Measurements from ENCODE around the gene CTSZ. TPM values are rescaled to one million over a fixed set of nuclear protein-coding genes. Genes with fewer than 3 reads are reported as not detected.
A peak's percentile ranks its signal among the peaks of the same experiment; 100 is the strongest.

Gene CTSZ
- total RNA-seq, 1 donor from 2014 or later = 150 TPM

DNA sequence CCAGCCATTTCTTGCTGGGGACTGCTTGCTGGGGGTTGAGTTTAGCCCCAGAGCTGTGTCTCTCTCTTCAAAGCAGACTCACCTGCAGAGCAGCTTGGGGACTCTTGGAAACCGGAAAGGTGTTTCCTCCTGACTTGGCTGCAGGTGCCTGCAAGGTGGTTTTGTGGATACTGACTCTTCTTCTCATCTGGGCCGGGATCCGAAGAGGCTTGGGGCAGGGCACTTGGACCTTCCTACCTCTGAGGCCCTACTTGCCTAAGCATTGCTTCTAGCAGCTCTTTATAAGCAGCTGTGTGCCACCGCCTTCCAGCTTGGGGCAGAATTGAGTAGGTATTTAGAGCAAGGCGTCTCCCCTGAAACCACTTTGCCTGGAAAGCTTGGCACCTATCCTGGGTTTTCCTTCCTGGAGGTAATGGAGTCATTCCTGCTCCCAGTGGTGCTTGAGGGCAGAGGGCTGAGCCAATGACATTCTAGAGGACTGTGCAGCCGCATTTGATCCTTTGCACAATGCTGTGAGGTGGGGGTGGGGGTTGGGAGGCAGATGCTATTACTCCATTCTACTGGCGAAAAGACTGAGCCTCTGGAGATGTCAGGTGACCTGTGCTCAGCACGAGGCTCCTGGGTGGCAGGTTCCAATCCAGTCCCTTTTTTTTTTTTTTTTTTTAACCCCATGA lies 3.4 kb upstream of the CTSZ start:
- no peak for TF ChIP-seq CTCF (IDR thresholded peaks at IDR 0.05; ENCODE audit: unreplicated experiment)
- DNase-seq (ENCODE audit: low spot score) = peak; percentile 9
- H3K27me3 Mint-ChIP-seq (ENCODE audit: unreplicated experiment) = peaks cover 16% of the 10 kb centered on the region
- peaks cover 48% of the 10 kb centered on the region for H3K4me1 Mint-ChIP-seq (ENCODE audit: unreplicated experiment)
- H3K9me3 Mint-ChIP-seq (ENCODE audit: unreplicated experiment) = no peaks in the 10 kb centered on the region
- H3K36me3 Mint-ChIP-seq (ENCODE audit: low read depth, unreplicated experiment) = no peaks in the 10 kb centered on the region
- H3K4me3 Mint-ChIP-seq (ENCODE audit: unreplicated experiment) = peak overlapping the region; percentile 75
- H3K27ac Mint-ChIP-seq (ENCODE audit: unreplicated experiment) = peak overlapping the region; percentile 100

DNA sequence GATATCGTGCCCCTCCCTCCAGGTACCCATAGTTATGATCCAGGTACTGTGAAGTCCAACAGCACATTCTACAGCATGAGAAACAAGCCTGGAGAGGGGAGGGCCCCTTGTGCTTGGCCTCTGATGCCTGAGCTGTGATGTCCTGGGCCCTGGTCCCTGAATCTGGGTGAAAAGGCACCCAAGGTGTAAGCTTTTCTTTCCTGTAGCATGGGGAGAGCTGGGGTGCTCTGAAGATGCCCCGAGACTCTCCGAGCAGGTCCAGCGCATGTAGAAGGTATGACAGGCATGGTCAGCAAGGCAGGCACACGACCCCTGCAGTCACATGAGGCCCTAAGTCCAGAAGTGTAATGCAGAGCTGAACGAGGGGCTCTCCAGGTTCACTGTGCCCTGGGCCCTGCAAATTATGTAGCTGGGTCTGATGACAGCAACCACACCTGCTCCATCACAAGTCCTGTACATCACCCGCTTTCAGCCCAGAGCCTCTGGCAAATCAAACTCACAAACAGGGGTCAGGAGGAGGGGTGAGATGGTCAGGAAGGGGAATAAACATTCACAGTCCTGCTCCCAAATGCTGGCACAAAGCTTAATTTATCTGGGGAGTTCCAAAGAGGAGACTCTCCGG lies 1.8 kb upstream of the CTSZ start:
- no peak for DNase-seq (ENCODE audit: low spot score)

GRCh38 chr20:59007665-59008511 lies 834 bp upstream of the CTSZ start:
- Mint-ChIP-seq H3K9me3 (ENCODE audit: unreplicated experiment) (no peaks in the 10 kb centered on the region), H3K36me3 (ENCODE audit: low read depth, unreplicated experiment) (peaks cover 12% of the 10 kb centered on the region), H3K4me1 (ENCODE audit: unreplicated experiment) (peaks cover 61% of the 10 kb centered on the region), H3K27ac (ENCODE audit: unreplicated experiment) (peak overlapping the region; percentile 67), H3K27me3 (ENCODE audit: unreplicated experiment) (peaks cover 19% of the 10 kb centered on the region), H3K4me3 (ENCODE audit: unreplicated experiment) (peak overlapping the region; percentile 67)
- TF ChIP-seq CTCF (IDR thresholded peaks at IDR 0.05; ENCODE audit: unreplicated experiment) = no peak
- no peak for DNase-seq (ENCODE audit: low spot score)

More for the DNA sequence above, 1.8 kb upstream of the CTSZ start:
- peaks cover 5% of the 10 kb centered on the region for H3K36me3 Mint-ChIP-seq (ENCODE audit: low read depth, unreplicated experiment)
- H3K9me3 Mint-ChIP-seq (ENCODE audit: unreplicated experiment) = no peaks in the 10 kb centered on the region
- no peak overlapping the region for H3K4me3 Mint-ChIP-seq (ENCODE audit: unreplicated experiment)
- TF ChIP-seq CTCF (IDR thresholded peaks at IDR 0.05; ENCODE audit: unreplicated experiment) = no peak
- peak overlapping the region; percentile 100 for H3K27ac Mint-ChIP-seq (ENCODE audit: unreplicated experiment)
- peaks cover 56% of the 10 kb centered on the region for H3K4me1 Mint-ChIP-seq (ENCODE audit: unreplicated experiment)
- H3K27me3 Mint-ChIP-seq (ENCODE audit: unreplicated experiment) = peaks cover 19% of the 10 kb centered on the region

- Mint-ChIP-seq H3K27ac (ENCODE audit: unreplicated experiment) (peak overlapping the region; percentile 72), H3K4me1 (ENCODE audit: unreplicated experiment) (peaks cover 52% of the 10 kb centered on the region)
- DNase-seq (ENCODE audit: low spot score) = no peak
Measured at GRCh38 chr20:59006167-59006863, 739 bp downstream of the CTSZ start.

More at GRCh38 chr20:59006167-59006863, 739 bp downstream of the CTSZ start:
- no peak for TF ChIP-seq CTCF (IDR thresholded peaks at IDR 0.05; ENCODE audit: unreplicated experiment)
- Mint-ChIP-seq H3K27me3 (ENCODE audit: unreplicated experiment) (peaks cover 17% of the 10 kb centered on the region), H3K9me3 (ENCODE audit: unreplicated experiment) (no peaks in the 10 kb centered on the region), H3K36me3 (ENCODE audit: low read depth, unreplicated experiment) (peaks cover 23% of the 10 kb centered on the region), H3K4me3 (ENCODE audit: unreplicated experiment) (peak overlapping the region; percentile 79)
